Anterior cingulate cortex (tissue), 58 donors: Measurements from ENCODE around the gene BABAM2.

ENCODE experiments used
- DNase-seq, 58 donors: peaks; one replicate each; lab custom pipeline; 2025; lab: John Stamatoyannopoulos, UW

The BABAM2 gene

GRCh38 chr2:28378679-28379584, 488.4 kb downstream of the BABAM2 start:
- DNase-seq, result no peak

- DNase-seq, result no peak
These were observed 489.7 kb downstream of the BABAM2 start for GRCh38 chr2:28380219-28380618.

- no peak for DNase-seq
These were observed 491.0 kb downstream of the BABAM2 start for GRCh38 chr2:28381225-28382180.

- no peak for DNase-seq
These were observed 492.2 kb downstream of the BABAM2 start for GRCh38 chr2:28382755-28383154.

GRCh38 chr2:28387082-28387960, 496.8 kb downstream of the BABAM2 start:
- no peak for DNase-seq
